GM19397 (cell line): ENCODE results near the gene CAPZA1.

Experiments used
- ATAC-seq: cut with Tn5 transposase; IDR thresholded peaks from one replicate; pipeline ENCODE4 v1.9.1; 2021; ENCODE audit warnings: mild to moderate bottlenecking, moderate library complexity; ENCODE audit not compliant: unreplicated experiment

Gene CAPZA1

DNA sequence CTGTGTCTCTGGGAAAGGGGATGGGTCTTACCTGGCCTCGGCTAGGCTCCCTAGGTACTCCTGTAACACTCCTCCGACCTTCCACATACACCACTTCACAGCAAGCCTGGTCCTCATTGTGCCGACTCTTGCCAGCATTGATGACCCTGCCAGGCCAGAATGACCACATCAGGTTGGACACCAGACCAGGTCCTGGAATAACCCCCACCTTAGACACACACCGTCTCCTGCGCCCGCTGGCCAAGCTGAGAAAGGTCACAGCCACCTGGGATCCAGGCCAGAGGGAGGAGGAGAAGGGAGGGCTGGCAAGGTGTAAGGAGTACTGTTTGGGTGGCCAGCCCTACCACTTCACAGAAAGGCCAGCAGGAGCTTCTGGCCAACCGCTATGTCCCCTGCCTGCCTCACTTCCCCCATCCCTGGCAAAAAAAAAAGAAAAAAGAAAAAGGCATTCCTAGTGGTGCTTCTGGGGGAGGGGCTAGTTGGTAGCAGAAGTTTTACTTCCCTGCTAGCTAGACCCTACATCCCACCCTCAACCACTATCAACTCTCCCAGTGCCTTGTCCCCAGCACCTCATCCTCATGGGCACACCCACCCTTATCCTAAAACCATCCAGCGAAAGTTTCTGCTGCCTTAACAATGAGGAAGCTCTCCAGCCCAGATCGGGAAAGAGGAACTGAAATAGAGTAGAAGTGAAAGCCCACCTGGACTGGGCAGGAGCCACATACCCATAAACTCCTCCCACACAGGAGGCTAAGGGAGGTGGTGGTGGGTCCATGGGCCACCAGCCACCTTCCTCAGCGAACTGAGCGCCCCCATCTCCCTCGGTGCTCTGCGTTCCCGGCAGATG is 94.1 kb downstream of the CAPZA1 start:
- no peak for ATAC-seq

DNA sequence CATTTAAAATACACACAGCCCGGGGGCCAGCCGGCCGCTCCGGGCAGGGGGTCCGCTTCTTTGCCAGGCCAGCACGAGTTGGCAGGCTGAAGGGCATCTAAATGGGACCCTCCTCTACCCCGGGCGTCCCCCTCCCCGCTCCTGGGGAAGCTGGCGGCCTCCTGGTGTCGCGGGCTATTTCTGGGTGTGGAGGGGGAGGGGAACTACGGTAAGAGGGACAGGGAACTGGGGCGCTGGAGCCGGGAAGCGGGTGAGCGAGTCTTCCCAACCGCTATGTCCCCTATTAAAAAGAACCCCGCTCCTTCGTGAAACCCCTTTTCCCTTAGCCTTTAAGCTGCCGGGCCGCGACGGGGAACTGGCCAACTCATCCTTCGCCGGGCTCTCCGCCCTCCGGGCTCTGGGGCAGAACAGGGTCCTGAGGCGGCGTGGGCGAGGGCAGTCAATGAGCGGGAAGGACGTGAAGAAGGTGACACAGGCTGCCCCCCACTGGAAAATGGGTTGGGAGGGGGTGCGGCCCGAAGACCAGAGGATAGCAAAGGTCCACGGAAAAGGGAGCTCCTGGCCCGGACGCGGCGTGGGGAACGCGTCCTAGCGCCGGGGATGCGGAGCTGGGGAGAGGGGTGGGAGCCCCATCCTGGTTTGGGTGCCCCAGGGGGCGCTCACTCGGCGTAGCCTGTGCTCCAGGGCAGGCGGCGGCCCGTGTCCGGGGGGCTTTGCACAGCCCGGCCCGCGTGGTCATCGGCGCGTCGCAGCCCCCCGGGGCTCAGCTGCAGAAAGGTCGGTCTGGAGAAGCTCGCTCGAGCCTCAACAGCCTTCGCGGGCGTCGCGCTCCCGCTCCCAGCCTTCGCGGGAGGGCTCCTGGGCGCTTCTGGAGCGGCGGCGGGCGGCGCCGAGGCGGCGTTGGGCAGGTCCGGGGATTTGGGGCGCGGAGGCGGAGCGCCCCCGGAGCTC is 95.0 kb downstream of the CAPZA1 start:
- ATAC-seq, result peak; percentile 8

DNA sequence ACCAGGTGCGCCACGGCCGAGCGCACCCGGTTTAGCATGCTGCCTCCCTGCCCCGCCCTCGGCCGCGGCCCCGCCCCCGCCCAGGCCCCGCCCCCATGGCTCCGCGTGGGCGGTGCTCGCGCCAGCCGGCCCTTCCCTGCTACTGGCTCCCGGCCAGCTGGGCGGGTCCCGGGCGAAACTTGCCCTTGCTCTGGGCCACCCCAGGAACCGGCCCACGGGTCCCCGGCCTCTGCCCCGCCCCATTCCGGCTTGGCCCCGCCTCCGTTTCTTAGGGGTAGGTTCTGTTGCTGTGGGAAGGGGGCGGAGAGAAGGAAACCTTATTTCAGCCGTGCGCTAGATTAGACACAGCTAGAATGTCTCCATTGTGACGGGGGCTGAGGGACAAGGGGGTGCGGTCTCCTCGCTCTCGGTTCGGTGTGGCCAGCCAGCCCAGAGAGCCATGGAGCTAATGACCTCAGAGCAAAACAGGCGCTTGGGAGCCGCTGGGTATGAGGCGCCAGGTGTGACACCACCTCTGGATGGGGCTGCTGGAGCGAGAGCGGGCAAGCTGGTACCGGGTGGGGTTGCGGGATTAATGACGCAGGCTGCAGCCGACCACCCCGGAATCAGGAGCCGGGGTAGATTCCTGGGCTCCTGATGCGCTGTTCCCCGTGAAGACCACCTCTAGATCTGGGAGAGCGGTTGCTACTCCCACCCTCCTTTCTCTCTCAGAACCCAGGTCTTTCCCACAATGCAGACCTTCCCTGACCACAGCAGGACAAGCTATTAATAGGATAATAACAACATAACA is 95.8 kb downstream of the CAPZA1 start, which contains the start of gene PPM1J:
TSS of gene PPM1J (minus strand) at position 69 of the 790 bp plus-strand sequence. CDS start at position 38, 31 bp downstream.
- peak; percentile 81 for ATAC-seq

DNA sequence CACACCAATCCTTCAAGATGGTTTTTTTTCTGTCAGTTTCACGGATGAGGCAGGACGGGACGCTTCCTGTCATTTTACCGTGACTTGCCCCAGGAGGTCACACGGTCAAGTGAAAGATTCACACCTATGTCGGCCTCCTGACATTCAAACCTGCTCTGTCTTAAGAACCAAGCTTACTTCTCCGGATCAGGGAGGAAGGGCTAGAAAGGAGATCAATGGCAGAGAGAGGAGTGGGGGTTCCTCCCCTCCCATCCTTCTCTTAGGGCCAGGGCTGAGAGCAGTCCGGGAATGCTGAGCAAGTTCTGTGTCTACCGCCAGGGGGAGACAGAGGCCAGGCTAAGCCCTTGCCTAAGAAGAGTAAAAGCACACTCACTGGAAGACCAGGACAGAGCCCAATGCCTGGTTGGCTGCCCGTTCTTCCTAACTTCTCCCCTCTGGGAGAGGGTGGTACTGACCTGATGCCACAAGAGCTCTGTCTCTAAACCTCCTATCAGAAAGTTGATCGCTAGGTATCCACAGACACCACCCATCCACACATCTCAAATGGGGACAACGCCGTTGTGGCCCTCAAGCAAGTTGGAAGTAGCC is 96.6 kb downstream of the CAPZA1 start:
- no peak for ATAC-seq

- ATAC-seq, result no peak
These were observed 97.7 kb downstream of the CAPZA1 start for GRCh38 chr1:112717263-112717873.

- no peak for ATAC-seq
These were observed 99.2 kb downstream of the CAPZA1 start for GRCh38 chr1:112718691-112719418.

DNA sequence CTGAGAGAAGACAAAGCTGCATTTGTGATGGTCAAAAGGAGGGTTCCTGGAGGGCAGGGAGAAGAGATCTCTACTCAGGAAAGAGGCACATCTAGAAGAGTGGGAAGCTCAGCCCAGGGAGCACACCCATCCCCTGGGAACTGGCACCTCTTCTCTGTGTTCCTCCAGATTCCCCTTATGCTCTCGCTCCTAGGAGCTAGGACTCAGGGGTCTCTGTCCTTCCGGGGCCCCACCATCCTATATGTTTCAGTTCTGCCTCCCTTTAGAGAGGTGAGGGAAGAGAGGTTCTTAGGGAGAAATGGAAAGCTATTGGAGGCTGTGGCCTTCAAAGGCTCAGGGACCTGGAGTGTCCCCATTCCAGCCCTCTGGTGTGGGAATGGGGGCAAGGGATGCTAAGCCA is 100.1 kb downstream of the CAPZA1 start:
- ATAC-seq, result no peak

- no peak for ATAC-seq
These were observed 101.2 kb downstream of the CAPZA1 start for GRCh38 chr1:112720800-112721199.
